Glutamatergic neuron (in vitro differentiated cells): ENCODE data around the gene FBXL17. TPM values are rescaled to one million over a fixed set of nuclear protein-coding genes. Genes with fewer than 3 reads are reported as not detected.

Source experiments
- DNase-seq: peaks from one replicate; pipeline ENCODE4 v3.0.0; 2022
- H3K27ac Mint-ChIP-seq: one replicate; pipeline ENCODE4 v1.8.0; 2020; ENCODE audit warnings: mild to moderate bottlenecking, mixed read lengths, inconsistent platforms; ENCODE audit not compliant: unreplicated experiment
- H3K27me3 Mint-ChIP-seq: one replicate; pipeline ENCODE4 v1.8.0; 2020; ENCODE audit warnings: mild to moderate bottlenecking, moderate library complexity, mixed read lengths, inconsistent platforms; ENCODE audit not compliant: unreplicated experiment
- H3K36me3 Mint-ChIP-seq: one replicate; pipeline ENCODE4 v1.8.0; 2020; ENCODE audit warnings: mild to moderate bottlenecking, mixed read lengths, inconsistent platforms; ENCODE audit not compliant: unreplicated experiment
- H3K4me1 Mint-ChIP-seq: one replicate; pipeline ENCODE4 v1.8.0; 2020; ENCODE audit warnings: mild to moderate bottlenecking, low read depth, mixed read lengths, inconsistent platforms; ENCODE audit not compliant: unreplicated experiment
- H3K4me3 Mint-ChIP-seq: one replicate; pipeline ENCODE4 v1.8.0; 2020; ENCODE audit warnings: mild to moderate bottlenecking, mixed read lengths, inconsistent platforms; ENCODE audit not compliant: unreplicated experiment
- H3K9me3 Mint-ChIP-seq: one replicate; pipeline ENCODE4 v1.8.0; 2020; ENCODE audit warnings: mild to moderate bottlenecking, moderate library complexity, mixed read lengths, inconsistent platforms; ENCODE audit not compliant: unreplicated experiment
- CTCF ChIP-seq: fragments of 200-600 bp; sonication (generic); IDR thresholded peaks from one replicate; pipeline ENCODE4 v1.5.0; 2021; ENCODE audit not compliant: partially characterized antibody, unreplicated experiment
- total RNA-seq: library from RNA; stranded (reverse); fragmentation: NEBNext Ultra II Directional; extraction: Animal tissue kit (Norgen Biotek cat#: 25700); gene quantifications from one replicate; pipeline ENCODE4 v1.2.1, GENCODE V29; 2021; ENCODE audit not compliant: unreplicated experiment

Gene FBXL17
- total RNA-seq, 1 donor from 2014 or later: 20.3 TPM

DNA sequence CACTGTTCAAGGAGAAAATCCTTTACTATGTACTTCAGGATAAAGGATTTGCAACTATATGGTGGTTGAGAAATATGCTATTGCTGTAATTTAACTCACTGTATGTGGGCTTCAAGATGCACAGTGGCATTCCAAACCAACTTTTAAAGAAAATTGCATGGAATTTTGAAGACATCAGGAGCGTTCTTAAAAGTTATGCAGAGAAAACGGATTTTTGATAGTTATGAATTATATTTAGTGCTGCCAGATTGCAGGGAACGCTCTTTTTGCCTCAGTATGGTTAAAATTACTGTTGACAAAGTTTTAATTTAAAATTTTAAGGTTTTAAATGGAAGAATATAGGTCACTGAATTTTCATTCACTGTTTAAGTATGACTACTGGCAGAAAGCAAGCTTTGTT is 375.1 kb downstream of the FBXL17 start:
- Mint-ChIP-seq H3K4me1 (no peaks in the 10 kb centered on the region), H3K27me3 (no peaks in the 10 kb centered on the region), H3K27ac (no peak overlapping the region), H3K36me3 (no peaks in the 10 kb centered on the region), H3K9me3 (no peaks in the 10 kb centered on the region), H3K4me3 (no peak overlapping the region)
- TF ChIP-seq CTCF: no peak
- DNase-seq: no peak

GRCh38 chr5:108003178-108003577 is 378.7 kb downstream of the FBXL17 start:
- TF ChIP-seq CTCF: no peak
- Mint-ChIP-seq H3K4me3 (no peak overlapping the region), H3K4me1 (no peaks in the 10 kb centered on the region), H3K27me3 (peaks cover 2% of the 10 kb centered on the region), H3K9me3 (peaks cover 2% of the 10 kb centered on the region), H3K36me3 (no peaks in the 10 kb centered on the region), H3K27ac (peak overlapping the region; percentile 12)
- DNase-seq: no peak

DNA sequence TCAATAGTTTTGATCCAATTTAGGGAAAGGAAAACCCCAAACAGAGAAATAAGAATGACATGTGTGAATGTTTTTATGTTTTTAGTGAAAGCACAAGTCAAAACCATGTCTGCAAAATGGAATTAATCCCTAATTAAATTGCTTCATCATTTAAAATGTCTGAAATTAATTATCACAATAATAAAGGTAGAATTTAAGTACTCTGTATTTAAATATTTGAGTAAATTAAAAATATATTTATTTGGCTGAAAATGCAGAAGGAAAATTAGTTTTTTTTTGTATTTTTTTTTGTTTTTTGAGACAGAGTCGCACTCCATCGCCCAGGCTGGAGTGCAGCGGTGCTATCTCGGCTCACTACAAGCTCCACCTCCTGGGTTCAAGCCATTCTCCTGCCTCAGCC is 380.7 kb downstream of the FBXL17 start:
- no peak overlapping the region for H3K27ac Mint-ChIP-seq
- no peaks in the 10 kb centered on the region for H3K36me3 Mint-ChIP-seq
- peaks cover 7% of the 10 kb centered on the region for H3K4me1 Mint-ChIP-seq
- TF ChIP-seq CTCF: no peak
- H3K4me3 Mint-ChIP-seq: no peak overlapping the region
- H3K9me3 Mint-ChIP-seq: peaks cover 2% of the 10 kb centered on the region
- peaks cover 2% of the 10 kb centered on the region for H3K27me3 Mint-ChIP-seq
- DNase-seq: no peak

DNA sequence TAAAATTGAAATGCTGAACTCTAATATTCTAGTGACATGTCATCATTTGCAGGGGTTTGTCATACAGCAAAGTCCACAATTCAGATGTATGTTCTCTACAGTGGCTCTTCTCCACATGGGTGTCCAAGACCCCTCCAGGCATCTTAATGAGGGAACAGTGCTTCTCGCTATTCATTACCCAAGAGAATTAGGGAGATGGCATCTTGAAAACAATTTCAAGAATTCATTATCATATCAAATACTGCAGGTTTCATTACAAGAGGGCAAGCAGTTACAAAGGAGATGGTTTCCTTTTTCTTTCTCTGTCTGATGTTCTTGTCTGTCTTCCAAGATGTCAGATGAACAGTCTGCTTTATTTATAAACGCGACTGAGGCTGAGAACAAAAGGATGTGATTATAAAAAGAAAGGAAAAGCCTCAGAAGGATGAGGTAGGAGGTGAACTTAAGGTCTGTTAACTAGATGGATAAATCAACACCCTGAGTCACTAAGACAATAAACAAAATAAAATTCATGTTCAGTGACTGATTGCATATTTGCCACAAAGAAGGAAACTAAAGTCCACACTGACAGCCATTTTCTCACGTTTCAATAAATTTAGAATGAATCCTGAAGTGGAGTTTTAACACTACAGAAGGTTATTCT is 384.4 kb downstream of the FBXL17 start:
- peaks cover 2% of the 10 kb centered on the region for H3K27me3 Mint-ChIP-seq

More for the DNA sequence above, 384.4 kb downstream of the FBXL17 start:
- Mint-ChIP-seq H3K4me1 (peaks cover 7% of the 10 kb centered on the region), H3K4me3 (no peak overlapping the region), H3K36me3 (no peaks in the 10 kb centered on the region), H3K27ac (no peak overlapping the region), H3K9me3 (peaks cover 2% of the 10 kb centered on the region)
- no peak for TF ChIP-seq CTCF
- DNase-seq: no peak
